NCI-H748 treated with DMSO at 0.1 percent for 48 hours (cell line): ENCODE data around the gene TCF15.
"Not testable (repeated sequence)": the region's sequence is repeated elsewhere in the genome, so short reads cannot be mapped to it uniquely, and the experiment has no call there.

ENCODE experiments used
- DNase-seq: peaks from one replicate; lab custom pipeline; 2025; lab: John Stamatoyannopoulos, UW

Gene TCF15

GRCh38 chr20:578940-579690 is 31.0 kb downstream of the TCF15 start:
- not testable (repeated sequence) for DNase-seq

- no peak for DNase-seq
Observed at GRCh38 chr20:577167-577791, 32.8 kb downstream of the TCF15 start.

GRCh38 chr20:576156-576555 is 34.0 kb downstream of the TCF15 start:
- DNase-seq, result no peak

- DNase-seq, result no peak
Observed at GRCh38 chr20:575230-575629, 34.9 kb downstream of the TCF15 start.

- DNase-seq, result no peak
Observed at GRCh38 chr20:574297-574942, 35.7 kb downstream of the TCF15 start.

GRCh38 chr20:573414-574296 is 36.5 kb downstream of the TCF15 start:
- DNase-seq, result no peak

GRCh38 chr20:572727-573126 is 37.4 kb downstream of the TCF15 start:
- no peak for DNase-seq

GRCh38 chr20:571754-572441 is 38.2 kb downstream of the TCF15 start:
- no peak for DNase-seq

GRCh38 chr20:568673-569415 is 41.3 kb downstream of the TCF15 start:
- no peak for DNase-seq

GRCh38 chr20:568097-568652 is 41.9 kb downstream of the TCF15 start:
- DNase-seq, result no peak

GRCh38 chr20:564192-564591 is 45.9 kb downstream of the TCF15 start:
- no peak for DNase-seq

GRCh38 chr20:563187-563586 is 46.9 kb downstream of the TCF15 start:
- no peak for DNase-seq

- DNase-seq, result no peak
Observed at GRCh38 chr20:562232-562897, 47.7 kb downstream of the TCF15 start.

GRCh38 chr20:561437-562231 is 48.5 kb downstream of the TCF15 start:
- peak; percentile 78 for DNase-seq

GRCh38 chr20:560680-561079 is 49.4 kb downstream of the TCF15 start:
- no peak for DNase-seq

- DNase-seq, result no peak
Observed at GRCh38 chr20:558117-558516, 52.0 kb downstream of the TCF15 start.

- DNase-seq, result no peak
Observed at GRCh38 chr20:556984-557383, 53.1 kb downstream of the TCF15 start.

GRCh38 chr20:555976-556385 is 54.1 kb downstream of the TCF15 start:
- no peak for DNase-seq
